Measurements from ENCODE around the gene ERG.

ERG gene

GRCh38 chr21:38361324-38361723 lies 137.0 kb downstream of the ERG start:
- H3K4me3 ChIP-seq (ENCODE audit: control insufficient read depth, low read depth, low read length): no peak overlapping the region
- no peak for DNase-seq (ENCODE audit: low read depth)
- TF ChIP-seq, protein P1, sequence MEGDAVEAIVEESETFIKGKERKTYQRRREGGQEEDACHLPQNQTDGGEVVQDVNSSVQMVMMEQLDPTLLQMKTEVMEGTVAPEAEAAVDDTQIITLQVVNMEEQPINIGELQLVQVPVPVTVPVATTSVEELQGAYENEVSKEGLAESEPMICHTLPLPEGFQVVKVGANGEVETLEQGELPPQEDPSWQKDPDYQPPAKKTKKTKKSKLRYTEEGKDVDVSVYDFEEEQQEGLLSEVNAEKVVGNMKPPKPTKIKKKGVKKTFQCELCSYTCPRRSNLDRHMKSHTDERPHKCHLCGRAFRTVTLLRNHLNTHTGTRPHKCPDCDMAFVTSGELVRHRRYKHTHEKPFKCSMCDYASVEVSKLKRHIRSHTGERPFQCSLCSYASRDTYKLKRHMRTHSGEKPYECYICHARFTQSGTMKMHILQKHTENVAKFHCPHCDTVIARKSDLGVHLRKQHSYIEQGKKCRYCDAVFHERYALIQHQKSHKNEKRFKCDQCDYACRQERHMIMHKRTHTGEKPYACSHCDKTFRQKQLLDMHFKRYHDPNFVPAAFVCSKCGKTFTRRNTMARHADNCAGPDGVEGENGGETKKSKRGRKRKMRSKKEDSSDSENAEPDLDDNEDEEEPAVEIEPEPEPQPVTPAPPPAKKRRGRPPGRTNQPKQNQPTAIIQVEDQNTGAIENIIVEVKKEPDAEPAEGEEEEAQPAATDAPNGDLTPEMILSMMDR (IDR thresholded peaks at IDR 0.05; ENCODE audit: control insufficient read depth, insufficient read depth, low read depth, low read length, missing control alignments): no peak

DNA sequence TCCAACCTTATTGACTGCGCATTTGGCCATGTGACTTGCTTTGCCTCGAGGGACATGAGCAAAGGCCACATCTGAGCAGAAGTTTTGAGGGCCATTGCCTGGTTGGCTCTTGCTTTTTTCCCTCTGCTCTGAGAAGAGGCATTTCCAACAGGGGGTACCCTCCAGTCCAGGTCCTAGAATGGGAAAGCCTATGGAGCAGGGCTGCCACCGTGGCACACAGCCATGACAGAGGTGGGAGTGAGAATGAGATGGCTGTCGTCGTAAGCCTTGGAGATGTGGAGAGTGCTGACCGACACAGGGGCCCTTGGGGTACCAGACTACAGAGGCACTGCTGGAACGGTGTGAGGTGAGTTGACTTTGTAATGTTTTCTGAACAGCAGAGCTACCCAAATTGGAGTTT lies 138.4 kb downstream of the ERG start:
- DNase-seq (ENCODE audit: low read depth): no peak
- no peak overlapping the region for H3K4me3 ChIP-seq (ENCODE audit: control insufficient read depth, low read depth, low read length)
- TF ChIP-seq, protein P1 (IDR thresholded peaks at IDR 0.05; ENCODE audit: control insufficient read depth, insufficient read depth, low read depth, low read length, missing control alignments): no peak

GRCh38 chr21:38359090-38359489 lies 139.2 kb downstream of the ERG start:
- TF ChIP-seq, protein P1 (IDR thresholded peaks at IDR 0.05; ENCODE audit: control insufficient read depth, insufficient read depth, low read depth, low read length, missing control alignments): no peak
- H3K4me3 ChIP-seq (ENCODE audit: control insufficient read depth, low read depth, low read length): no peak overlapping the region
- no peak for DNase-seq (ENCODE audit: low read depth)

GRCh38 chr21:38358666-38359065 lies 139.6 kb downstream of the ERG start:
- H3K4me3 ChIP-seq (ENCODE audit: control insufficient read depth, low read depth, low read length): no peak overlapping the region
- TF ChIP-seq, protein P1 (IDR thresholded peaks at IDR 0.05; ENCODE audit: control insufficient read depth, insufficient read depth, low read depth, low read length, missing control alignments): no peak
- no peak for DNase-seq (ENCODE audit: low read depth)

DNA sequence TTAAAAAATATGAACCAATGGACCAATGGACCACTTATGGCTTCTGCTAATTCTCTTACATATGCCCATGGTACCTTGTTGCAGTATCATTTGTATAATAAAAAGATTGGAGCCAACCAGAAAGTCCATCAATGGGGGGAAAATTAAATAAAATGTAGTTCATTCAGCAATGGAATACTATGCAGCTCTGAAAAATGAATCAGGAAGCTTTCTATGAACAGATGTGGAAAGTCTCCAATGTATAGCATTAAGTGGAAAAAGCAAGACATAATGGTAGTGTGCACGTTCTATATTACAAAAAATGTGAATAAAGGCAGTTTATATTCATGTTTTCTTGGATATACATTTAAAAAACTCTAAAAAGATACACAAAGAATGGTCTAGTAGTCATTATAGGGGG lies 140.2 kb downstream of the ERG start:
- H3K4me3 ChIP-seq (ENCODE audit: control insufficient read depth, low read depth, low read length): no peak overlapping the region
- no peak for DNase-seq (ENCODE audit: low read depth)
- TF ChIP-seq, protein P1 (IDR thresholded peaks at IDR 0.05; ENCODE audit: control insufficient read depth, insufficient read depth, low read depth, low read length, missing control alignments): no peak

- no peak for DNase-seq (ENCODE audit: low read depth)
- no peak overlapping the region for H3K4me3 ChIP-seq (ENCODE audit: control insufficient read depth, low read depth, low read length)
- TF ChIP-seq, protein P1 (IDR thresholded peaks at IDR 0.05; ENCODE audit: control insufficient read depth, insufficient read depth, low read depth, low read length, missing control alignments): no peak
Observed at GRCh38 chr21:38356883-38357625, 141.2 kb downstream of the ERG start.
